ENCODE results near the gene SERPINB11. TPM values are rescaled to one million over a fixed set of nuclear protein-coding genes. Genes with fewer than 3 reads are reported as not detected.
"Not testable (repeated sequence)": the region's sequence is repeated elsewhere in the genome, so short reads cannot be mapped to it uniquely, and the experiment has no call there.

Gene SERPINB11
- total RNA-seq, result not detected

- no peak for DNase-seq
- ATAC-seq (replicated peaks in 1 of 2), result no peak
- no peaks in the 10 kb centered on the region for H3K36me3 Mint-ChIP-seq (ENCODE audit: insufficient read depth in 2 of 2)
- H3K27me3 Mint-ChIP-seq (ENCODE audit: low read depth), result no peaks in the 10 kb centered on the region
- peaks cover 0 to 2% of the 10 kb centered on the region in 2 donors for H3K9me3 Mint-ChIP-seq
- no peak within 1 kb of the TSS for H3K4me3 Mint-ChIP-seq
- H3K27ac Mint-ChIP-seq, result no peak within 1 kb of the TSS
- H3K4me1 Mint-ChIP-seq (ENCODE audit: low read depth), result no peaks in the 10 kb centered on the region
These were observed at the start of gene SERPINB11 for GRCh38 chr18:63702660-63703059. TSS of gene SERPINB11 (plus strand) at chr18:63702960. CDS start at chr18:63710194, 7,234 bp downstream.

- not testable (repeated sequence) for H3K27ac Mint-ChIP-seq; H3K4me3 Mint-ChIP-seq; ATAC-seq (replicated peaks in 1 of 2); H3K36me3 Mint-ChIP-seq (ENCODE audit: insufficient read depth in 2 of 2); H3K9me3 Mint-ChIP-seq; DNase-seq; H3K27me3 Mint-ChIP-seq (ENCODE audit: low read depth); H3K4me1 Mint-ChIP-seq (ENCODE audit: low read depth)
These were observed 43.8 kb upstream of the SERPINB11 start for GRCh38 chr18:63658920-63659319.

- H3K4me1 Mint-ChIP-seq (ENCODE audit: low read depth); H3K36me3 Mint-ChIP-seq (ENCODE audit: insufficient read depth in 2 of 2); H3K4me3 Mint-ChIP-seq; ATAC-seq (replicated peaks in 1 of 2); H3K27me3 Mint-ChIP-seq (ENCODE audit: low read depth); H3K27ac Mint-ChIP-seq; H3K9me3 Mint-ChIP-seq; DNase-seq: not testable (repeated sequence)
These were observed 41.0 kb upstream of the SERPINB11 start, which contains the start of gene SERPINB3 for GRCh38 chr18:63661750-63662149. TSS of gene SERPINB3 (minus strand) at chr18:63661893. CDS start at chr18:63661216, 677 bp downstream.

- no peak overlapping the region for H3K27ac Mint-ChIP-seq
These were observed 38.2 kb upstream of the SERPINB11 start for GRCh38 chr18:63664571-63664970.

GRCh38 chr18:63676526-63677323, 26.0 kb upstream of the SERPINB11 start:
- no peak for DNase-seq
- H3K36me3 Mint-ChIP-seq (ENCODE audit: insufficient read depth in 2 of 2), result no peaks in the 10 kb centered on the region
- H3K4me1 Mint-ChIP-seq (ENCODE audit: low read depth), result no peaks in the 10 kb centered on the region
- no peaks in the 10 kb centered on the region for H3K27me3 Mint-ChIP-seq (ENCODE audit: low read depth)
- no peak for ATAC-seq (replicated peaks in 1 of 2)
- H3K9me3 Mint-ChIP-seq, result no peaks in the 10 kb centered on the region
- H3K27ac Mint-ChIP-seq, result no peak overlapping the region
- no peak overlapping the region for H3K4me3 Mint-ChIP-seq

More at GRCh38 chr18:63664571-63664970, 38.2 kb upstream of the SERPINB11 start:
- H3K4me3 Mint-ChIP-seq, result no peak overlapping the region
- peaks cover 2 to 6% of the 10 kb centered on the region in 2 donors for H3K9me3 Mint-ChIP-seq
- DNase-seq (no peak), ATAC-seq (replicated peaks in 1 of 2) (no peak)
- no peaks in the 10 kb centered on the region for H3K27me3 Mint-ChIP-seq (ENCODE audit: low read depth)
- no peaks in the 10 kb centered on the region for H3K4me1 Mint-ChIP-seq (ENCODE audit: low read depth)
- no peaks in the 10 kb centered on the region for H3K36me3 Mint-ChIP-seq (ENCODE audit: insufficient read depth in 2 of 2)

GRCh38 chr18:63677500-63678225, 25.1 kb upstream of the SERPINB11 start:
- ATAC-seq (replicated peaks in 1 of 2) (no peak), DNase-seq (no peak)
- Mint-ChIP-seq H3K9me3 (no peaks in the 10 kb centered on the region), H3K36me3 (ENCODE audit: insufficient read depth in 2 of 2) (no peaks in the 10 kb centered on the region), H3K4me3 (no peak overlapping the region), H3K27ac (no peak overlapping the region), H3K4me1 (ENCODE audit: low read depth) (no peaks in the 10 kb centered on the region), H3K27me3 (ENCODE audit: low read depth) (no peaks in the 10 kb centered on the region)

GRCh38 chr18:63679820-63680606, 22.7 kb upstream of the SERPINB11 start:
- H3K4me3 Mint-ChIP-seq, result no peak overlapping the region
- no peaks in the 10 kb centered on the region for H3K9me3 Mint-ChIP-seq
- H3K27ac Mint-ChIP-seq, result no peak overlapping the region
- ATAC-seq (replicated peaks in 1 of 2) (no peak), DNase-seq (no peak)
- H3K27me3 Mint-ChIP-seq (ENCODE audit: low read depth), result peaks cover 5% of the 10 kb centered on the region
- H3K4me1 Mint-ChIP-seq (ENCODE audit: low read depth), result no peaks in the 10 kb centered on the region
- H3K36me3 Mint-ChIP-seq (ENCODE audit: insufficient read depth in 2 of 2), result no peaks in the 10 kb centered on the region

GRCh38 chr18:63681449-63682340, 21.1 kb upstream of the SERPINB11 start:
- Mint-ChIP-seq H3K36me3 (ENCODE audit: insufficient read depth in 2 of 2) (no peaks in the 10 kb centered on the region), H3K9me3 (no peaks in the 10 kb centered on the region), H3K27me3 (ENCODE audit: low read depth) (peaks cover 5% of the 10 kb centered on the region), H3K4me3 (no peak overlapping the region), H3K4me1 (ENCODE audit: low read depth) (no peaks in the 10 kb centered on the region), H3K27ac (no peak overlapping the region)
- DNase-seq (no peak), ATAC-seq (replicated peaks in 1 of 2) (no peak)

- Mint-ChIP-seq H3K9me3 (no peaks in the 10 kb centered on the region), H3K36me3 (ENCODE audit: insufficient read depth in 2 of 2) (no peaks in the 10 kb centered on the region)
- ATAC-seq (replicated peaks in 1 of 2), result no peak
These were observed 19.6 kb upstream of the SERPINB11 start for GRCh38 chr18:63683152-63683551.

GRCh38 chr18:63683890-63684289, 18.9 kb upstream of the SERPINB11 start:
- no peak for ATAC-seq (replicated peaks in 1 of 2)
- no peak for DNase-seq
- no peak overlapping the region for H3K27ac Mint-ChIP-seq
- no peaks in the 10 kb centered on the region for H3K4me1 Mint-ChIP-seq (ENCODE audit: low read depth)
- no peak overlapping the region for H3K4me3 Mint-ChIP-seq
- H3K9me3 Mint-ChIP-seq, result no peaks in the 10 kb centered on the region
- peaks cover 5% of the 10 kb centered on the region for H3K27me3 Mint-ChIP-seq (ENCODE audit: low read depth)
- H3K36me3 Mint-ChIP-seq (ENCODE audit: insufficient read depth in 2 of 2), result no peaks in the 10 kb centered on the region

More at GRCh38 chr18:63683152-63683551, 19.6 kb upstream of the SERPINB11 start:
- H3K4me3 Mint-ChIP-seq, result no peak overlapping the region
- peaks cover 5% of the 10 kb centered on the region for H3K27me3 Mint-ChIP-seq (ENCODE audit: low read depth)
- DNase-seq, result no peak
- peak overlapping the region; percentile 79 for H3K27ac Mint-ChIP-seq
- H3K4me1 Mint-ChIP-seq (ENCODE audit: low read depth), result no peaks in the 10 kb centered on the region

GRCh38 chr18:63684718-63685117, 18.0 kb upstream of the SERPINB11 start:
- H3K4me1 Mint-ChIP-seq (ENCODE audit: low read depth), result no peaks in the 10 kb centered on the region
- H3K27ac Mint-ChIP-seq, result no peak overlapping the region
- ATAC-seq (replicated peaks in 1 of 2), result no peak
- no peaks in the 10 kb centered on the region for H3K36me3 Mint-ChIP-seq (ENCODE audit: insufficient read depth in 2 of 2)
- H3K27me3 Mint-ChIP-seq (ENCODE audit: low read depth), result peaks cover 5% of the 10 kb centered on the region
- H3K9me3 Mint-ChIP-seq, result peaks cover 0 to 2% of the 10 kb centered on the region in 2 donors
- H3K4me3 Mint-ChIP-seq, result no peak overlapping the region
- DNase-seq, result no peak

GRCh38 chr18:63686871-63687270, 15.9 kb upstream of the SERPINB11 start:
- H3K27me3 Mint-ChIP-seq (ENCODE audit: low read depth), result peaks cover 5% of the 10 kb centered on the region
- no peaks in the 10 kb centered on the region for H3K36me3 Mint-ChIP-seq (ENCODE audit: insufficient read depth in 2 of 2)
- no peaks in the 10 kb centered on the region for H3K4me1 Mint-ChIP-seq (ENCODE audit: low read depth)
- DNase-seq (no peak), ATAC-seq (replicated peaks in 1 of 2) (no peak)
- H3K27ac Mint-ChIP-seq, result no peak overlapping the region
- H3K4me3 Mint-ChIP-seq, result no peak overlapping the region
- peaks cover 3 to 8% of the 10 kb centered on the region in 2 donors for H3K9me3 Mint-ChIP-seq

All from activated T-cell treated with anti-CD3 and anti-CD28 coated beads, Interleukin-2, amount 50 U/mL, for 72 hours (primary cell).